ENCODE measurements around the gene EHD4. TPM values are rescaled to one million over a fixed set of nuclear protein-coding genes. Genes with fewer than 3 reads are reported as not detected.

The EHD4 gene
- total and polyA plus RNA-seq, 2 donors (not counting 3 experiments of a cell fraction or from before 2014, with no cell fraction given): 96.7 to 128 TPM

- H3K79me2 ChIP-seq (ENCODE audit: control insufficient read depth, insufficient read depth, low read length): peaks cover 99% of the 10 kb centered on the region
- no peak overlapping the region for H3K9ac ChIP-seq (replicated peaks; ENCODE audit: extremely low read depth, insufficient read depth, low read length)
- peak overlapping the region; percentile 60 for H3K27ac ChIP-seq (ENCODE audit: insufficient read depth, low read depth, low read length)
- ChIA-PET POLR2A (interaction anchor here (1.5 kb wide), 1 partner anchor 34 kb away, joined by 4 read pairs; no protein-coding TSS in a partner anchor), CTCF (interaction anchor here (1.1 to 7.1 kb wide), 6 partner anchors 10 to 62 kb away, joined by 4 to 44 read pairs (median 6); no protein-coding TSS in a partner anchor)
- H3K9me3 ChIP-seq (replicated peaks; ENCODE audit: control insufficient read depth, insufficient read depth, low read length): no peaks in the 10 kb centered on the region
- H3K4me3 ChIP-seq (replicated peaks in 1 of 3; ENCODE audit: insufficient read depth in 1 of 3, low read depth in 1 of 3, low read length in 3 of 3): no peak overlapping the region
- peaks cover 0 to 5% of the 10 kb centered on the region in 2 experiments for H3K36me3 ChIP-seq (ENCODE audit: control insufficient read depth in 2 of 2, extremely low read depth in 1 of 2, insufficient read depth in 2 of 2, low read length in 2 of 2)
- BruUV-seq (replicated peaks): no TSS peak
- H3K4me2 ChIP-seq (ENCODE audit: insufficient read depth, low read length): peak overlapping the region; percentile 71
- no peaks in the 10 kb centered on the region for H4K20me1 ChIP-seq (replicated peaks; ENCODE audit: control insufficient read depth, extremely low read depth, insufficient read depth, low read length)
- DNase-seq (ENCODE audit: low read depth, low spot score): no peak
- no peak overlapping the region for H2AFZ ChIP-seq (ENCODE audit: low read depth, low read length)
- H3K4me1 ChIP-seq (ENCODE audit: control insufficient read depth, extremely low read depth, insufficient read depth, low read length): peaks cover 54% of the 10 kb centered on the region
- H3K27me3 ChIP-seq (ENCODE audit: control insufficient read depth in 2 of 2, insufficient read depth in 2 of 2, low read length in 2 of 2): no peaks in the 10 kb centered on the region
- intact Hi-C loops (cut with micrococcal nuclease): loop anchor here (1.0 kb wide), 1 partner anchor 9 kb away; no protein-coding TSS in a partner anchor
- dilution Hi-C loops (cut with MboI; ENCODE audit: extremely low pct_ligation_motif_present, low sequenced_read_pairs): no loop called here
- FAIRE-seq: no peak
- H3K9me1 ChIP-seq (replicated peaks; ENCODE audit: control insufficient read depth, extremely low read depth, insufficient read depth, low read length): no peaks in the 10 kb centered on the region
- TF ChIP-seq MAX (IDR thresholded peaks at IDR 0.05; ENCODE audit: insufficient read depth, insufficient read length) (no peak), EZH2 (IDR thresholded peaks at IDR 0.05; ENCODE audit: borderline replicate concordance, low read depth, low read length, severe bottlenecking) (no peak), JUN (IDR thresholded peaks at IDR 0.05; ENCODE audit: borderline replicate concordance, insufficient read depth, insufficient read length, low read depth) (no peak), POLR2AphosphoS5 (IDR thresholded peaks at IDR 0.05; ENCODE audit: insufficient read depth, low read depth, low read length) (no peak), MYC (IDR thresholded peaks at IDR 0.05; ENCODE audit: low read depth, low read length) (no peak), CTCF (IDR thresholded peaks at IDR 0.05; ENCODE audit: extremely low read depth in 1 of 2, insufficient read depth in 1 of 2, low read depth in 1 of 2, low read length in 2 of 2) (no peak), GATA2 (IDR thresholded peaks at IDR 0.05; ENCODE audit: insufficient read depth, insufficient read length, low read depth, low read length) (no peak), FOS (IDR thresholded peaks at IDR 0.05; ENCODE audit: borderline replicate concordance, insufficient read depth, low read length) (no peak), POLR2A (IDR thresholded peaks at IDR 0.05; ENCODE audit: low read depth, low read length) (no peak)
These were observed 5.4 kb downstream of the EHD4 start for GRCh38 chr15:41966920-41967465.
